ENCODE data around the gene TRDN.

DNA sequence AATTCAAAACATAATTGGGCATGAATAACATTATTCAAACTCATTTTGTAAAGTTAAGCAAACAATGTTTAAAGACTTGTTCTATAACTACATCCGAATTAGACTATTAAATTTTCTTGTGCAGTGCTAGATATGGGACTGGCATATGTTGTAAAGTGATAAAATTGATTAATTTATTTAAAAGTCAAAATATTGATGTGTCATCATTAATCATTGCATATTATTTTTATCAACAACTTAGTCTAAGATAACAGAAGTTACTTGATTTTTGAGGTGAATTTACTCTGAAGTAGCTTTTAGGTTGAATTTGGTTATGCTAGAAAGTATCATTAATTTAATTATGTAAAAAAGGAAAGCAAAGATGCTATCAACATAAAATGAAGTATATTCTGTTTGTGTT lies 396.1 kb downstream of the TRDN start:
- TF ChIP-seq POLR2A (IDR thresholded peaks at IDR 0.05; ENCODE audit: low read length) = no peak
- TF ChIP-seq GATA1 (IDR thresholded peaks at IDR 0.05; ENCODE audit: low read depth, low read length) = no peak

Measured in erythroblast (primary cell).